ENCODE results near the gene NCAPH2. TPM values are rescaled to one million over a fixed set of nuclear protein-coding genes. Genes with fewer than 3 reads are reported as not detected.

Gene NCAPH2
- total and polyA plus RNA-seq, 2 of the 13 experiments (the other 11 are each of a cell fraction or from before 2014, with no cell fraction given), result 28.1 to 64.4 TPM

DNA sequence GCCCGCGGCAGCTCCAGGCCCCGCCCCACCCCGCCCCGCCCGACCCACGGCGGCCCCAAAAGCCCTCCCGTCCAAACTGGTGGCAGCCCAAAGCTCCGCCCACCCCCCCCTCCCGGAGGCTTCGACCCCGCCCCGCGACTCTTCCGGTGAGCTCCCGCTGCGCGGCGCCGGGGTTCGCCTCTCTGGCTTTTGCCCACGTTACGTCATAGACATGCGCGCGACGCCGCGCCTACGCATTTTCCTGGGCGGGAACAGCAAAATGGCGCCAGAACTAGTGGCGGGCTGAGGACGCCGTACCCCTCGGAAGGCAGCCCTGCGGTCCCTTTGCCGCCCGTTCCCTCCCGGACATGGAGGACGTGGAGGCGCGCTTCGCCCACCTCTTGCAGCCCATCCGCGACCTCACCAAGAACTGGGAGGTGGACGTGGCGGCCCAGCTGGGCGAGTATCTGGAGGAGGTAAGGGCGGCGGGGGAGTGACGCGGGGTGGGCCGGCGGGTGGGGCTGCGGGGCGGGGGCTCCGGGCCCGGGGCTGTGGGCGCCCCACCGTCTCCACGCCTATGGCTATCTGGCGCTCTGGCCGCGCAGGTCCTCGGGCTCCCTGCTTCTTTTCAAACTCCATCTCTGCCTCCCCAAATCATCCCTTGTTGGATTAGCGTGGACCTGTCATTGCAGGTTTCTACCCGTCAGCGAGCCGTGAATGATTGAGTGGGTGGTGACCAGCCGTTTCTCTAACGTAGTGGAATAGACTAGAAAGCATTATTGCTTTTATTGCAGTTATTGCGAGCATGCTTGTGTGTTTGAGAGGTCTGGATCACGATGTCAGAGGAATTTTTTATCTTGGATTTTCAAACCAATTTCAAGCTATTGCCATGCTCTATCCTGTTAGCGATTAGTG lies at the start of gene NCAPH2 (continued):
- TF ChIP-seq ZNF143 (CRISPR knock-in tag; IDR thresholded peaks at IDR 0.05) (peak; percentile 31; the same call in 1 of the 2 replicates), ZNF564 (CRISPR knock-in tag; IDR thresholded peaks at IDR 0.05) (no peak), ZNF747 (CRISPR knock-in tag; IDR thresholded peaks at IDR 0.05; ENCODE audit: borderline replicate concordance) (no peak), FOXK2 (IDR thresholded peaks at IDR 0.05) (no peak), HHEX (CRISPR knock-in tag; IDR thresholded peaks at IDR 0.05) (no peak), MATR3 (CRISPR knock-in tag; IDR thresholded peaks at IDR 0.05) (no peak), ZNF230 (CRISPR knock-in tag; IDR thresholded peaks at IDR 0.05) (no peak), TSC22D2 (CRISPR knock-in tag; IDR thresholded peaks at IDR 0.05; ENCODE audit: borderline replicate concordance) (peak; percentile 43; the same call in 1 of the 2 replicates), PHF21A (CRISPR knock-in tag; IDR thresholded peaks at IDR 0.05) (no peak), TAF15 (IDR thresholded peaks at IDR 0.05; ENCODE audit: low read depth, low read length, poor library complexity, severe bottlenecking) (no peak), CAMTA2 (CRISPR knock-in tag; IDR thresholded peaks at IDR 0.05; ENCODE audit: borderline replicate concordance) (no peak), ZC3H4 (CRISPR knock-in tag; IDR thresholded peaks at IDR 0.05; ENCODE audit: borderline replicate concordance) (no peak), ZNF333 (CRISPR knock-in tag; IDR thresholded peaks at IDR 0.05; ENCODE audit: borderline replicate concordance) (no peak), ZFX (CRISPR knock-in tag; IDR thresholded peaks at IDR 0.05; ENCODE audit: low read depth) (peak; percentile 66), MED13 (CRISPR knock-in tag; IDR thresholded peaks at IDR 0.05) (0 out of 2 replicates have a peak, but pooled peaks have one; percentile 17), HMGA1 (CRISPR knock-in tag; conservative IDR thresholded peaks at IDR 0.05) (no peak), RFXANK (CRISPR knock-in tag; IDR thresholded peaks at IDR 0.05) (no peak), ZSCAN29 (CRISPR knock-in tag; conservative IDR thresholded peaks at IDR 0.05) (no peak)
- TF ChIP-seq, protein P1, sequence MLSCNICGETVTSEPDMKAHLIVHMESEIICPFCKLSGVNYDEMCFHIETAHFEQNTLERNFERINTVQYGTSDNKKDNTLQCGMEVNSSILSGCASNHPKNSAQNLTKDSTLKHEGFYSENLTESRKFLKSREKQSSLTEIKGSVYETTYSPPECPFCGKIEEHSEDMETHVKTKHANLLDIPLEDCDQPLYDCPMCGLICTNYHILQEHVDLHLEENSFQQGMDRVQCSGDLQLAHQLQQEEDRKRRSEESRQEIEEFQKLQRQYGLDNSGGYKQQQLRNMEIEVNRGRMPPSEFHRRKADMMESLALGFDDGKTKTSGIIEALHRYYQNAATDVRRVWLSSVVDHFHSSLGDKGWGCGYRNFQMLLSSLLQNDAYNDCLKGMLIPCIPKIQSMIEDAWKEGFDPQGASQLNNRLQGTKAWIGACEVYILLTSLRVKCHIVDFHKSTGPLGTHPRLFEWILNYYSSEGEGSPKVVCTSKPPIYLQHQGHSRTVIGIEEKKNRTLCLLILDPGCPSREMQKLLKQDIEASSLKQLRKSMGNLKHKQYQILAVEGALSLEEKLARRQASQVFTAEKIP (CRISPR knock-in tag; IDR thresholded peaks at IDR 0.05; ENCODE audit: borderline replicate concordance), result no peak
- TF ChIP-seq, protein P2, sequence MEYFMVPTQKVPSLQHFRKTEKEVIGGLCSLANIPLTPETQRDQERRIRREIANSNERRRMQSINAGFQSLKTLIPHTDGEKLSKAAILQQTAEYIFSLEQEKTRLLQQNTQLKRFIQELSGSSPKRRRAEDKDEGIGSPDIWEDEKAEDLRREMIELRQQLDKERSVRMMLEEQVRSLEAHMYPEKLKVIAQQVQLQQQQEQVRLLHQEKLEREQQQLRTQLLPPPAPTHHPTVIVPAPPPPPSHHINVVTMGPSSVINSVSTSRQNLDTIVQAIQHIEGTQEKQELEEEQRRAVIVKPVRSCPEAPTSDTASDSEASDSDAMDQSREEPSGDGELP (IDR thresholded peaks at IDR 0.05; ENCODE audit: borderline replicate concordance, low read depth), result no peak
- TF ChIP-seq, protein P3, sequence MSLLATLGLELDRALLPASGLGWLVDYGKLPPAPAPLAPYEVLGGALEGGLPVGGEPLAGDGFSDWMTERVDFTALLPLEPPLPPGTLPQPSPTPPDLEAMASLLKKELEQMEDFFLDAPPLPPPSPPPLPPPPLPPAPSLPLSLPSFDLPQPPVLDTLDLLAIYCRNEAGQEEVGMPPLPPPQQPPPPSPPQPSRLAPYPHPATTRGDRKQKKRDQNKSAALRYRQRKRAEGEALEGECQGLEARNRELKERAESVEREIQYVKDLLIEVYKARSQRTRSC (CRISPR knock-in tag; IDR thresholded peaks at IDR 0.05; ENCODE audit: low read depth), result no peak
- TF ChIP-seq, protein P4, sequence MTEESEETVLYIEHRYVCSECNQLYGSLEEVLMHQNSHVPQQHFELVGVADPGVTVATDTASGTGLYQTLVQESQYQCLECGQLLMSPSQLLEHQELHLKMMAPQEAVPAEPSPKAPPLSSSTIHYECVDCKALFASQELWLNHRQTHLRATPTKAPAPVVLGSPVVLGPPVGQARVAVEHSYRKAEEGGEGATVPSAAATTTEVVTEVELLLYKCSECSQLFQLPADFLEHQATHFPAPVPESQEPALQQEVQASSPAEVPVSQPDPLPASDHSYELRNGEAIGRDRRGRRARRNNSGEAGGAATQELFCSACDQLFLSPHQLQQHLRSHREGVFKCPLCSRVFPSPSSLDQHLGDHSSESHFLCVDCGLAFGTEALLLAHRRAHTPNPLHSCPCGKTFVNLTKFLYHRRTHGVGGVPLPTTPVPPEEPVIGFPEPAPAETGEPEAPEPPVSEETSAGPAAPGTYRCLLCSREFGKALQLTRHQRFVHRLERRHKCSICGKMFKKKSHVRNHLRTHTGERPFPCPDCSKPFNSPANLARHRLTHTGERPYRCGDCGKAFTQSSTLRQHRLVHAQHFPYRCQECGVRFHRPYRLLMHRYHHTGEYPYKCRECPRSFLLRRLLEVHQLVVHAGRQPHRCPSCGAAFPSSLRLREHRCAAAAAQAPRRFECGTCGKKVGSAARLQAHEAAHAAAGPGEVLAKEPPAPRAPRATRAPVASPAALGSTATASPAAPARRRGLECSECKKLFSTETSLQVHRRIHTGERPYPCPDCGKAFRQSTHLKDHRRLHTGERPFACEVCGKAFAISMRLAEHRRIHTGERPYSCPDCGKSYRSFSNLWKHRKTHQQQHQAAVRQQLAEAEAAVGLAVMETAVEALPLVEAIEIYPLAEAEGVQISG (CRISPR knock-in tag; IDR thresholded peaks at IDR 0.05), result peak; percentile 88
- TF ChIP-seq, protein P5, sequence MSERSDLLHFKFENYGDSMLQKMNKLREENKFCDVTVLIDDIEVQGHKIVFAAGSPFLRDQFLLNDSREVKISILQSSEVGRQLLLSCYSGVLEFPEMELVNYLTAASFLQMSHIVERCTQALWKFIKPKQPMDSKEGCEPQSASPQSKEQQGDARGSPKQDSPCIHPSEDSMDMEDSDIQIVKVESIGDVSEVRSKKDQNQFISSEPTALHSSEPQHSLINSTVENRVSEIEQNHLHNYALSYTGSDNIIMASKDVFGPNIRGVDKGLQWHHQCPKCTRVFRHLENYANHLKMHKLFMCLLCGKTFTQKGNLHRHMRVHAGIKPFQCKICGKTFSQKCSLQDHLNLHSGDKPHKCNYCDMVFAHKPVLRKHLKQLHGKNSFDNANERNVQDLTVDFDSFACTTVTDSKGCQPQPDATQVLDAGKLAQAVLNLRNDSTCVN (CRISPR knock-in tag; IDR thresholded peaks at IDR 0.05; ENCODE audit: borderline replicate concordance), result peak; percentile 49

Measured in HepG2 (cell line).